ENCODE data around the gene C14orf180. TPM values are rescaled to one million over a fixed set of nuclear protein-coding genes. Genes with fewer than 3 reads are reported as not detected.

C14orf180 gene
- total RNA-seq, 1 donor from 2014 or later = not detected

GRCh38 chr14:104571246-104571645, 8.3 kb upstream of the C14orf180 start:
- no peak overlapping the region for H3K27ac Mint-ChIP-seq (ENCODE audit: unreplicated experiment)
- no peaks in the 10 kb centered on the region for H3K4me1 Mint-ChIP-seq (ENCODE audit: unreplicated experiment)
- no peak overlapping the region for H3K4me3 Mint-ChIP-seq (ENCODE audit: unreplicated experiment)
- H3K36me3 Mint-ChIP-seq (ENCODE audit: low read depth, unreplicated experiment) = no peaks in the 10 kb centered on the region
- no peaks in the 10 kb centered on the region for H3K9me3 Mint-ChIP-seq (ENCODE audit: unreplicated experiment)
- H3K27me3 Mint-ChIP-seq (ENCODE audit: unreplicated experiment) = peaks cover 10% of the 10 kb centered on the region
- DNase-seq (ENCODE audit: low spot score) = no peak
- no peak for TF ChIP-seq CTCF (IDR thresholded peaks at IDR 0.05; ENCODE audit: unreplicated experiment)

- Mint-ChIP-seq H3K9me3 (ENCODE audit: unreplicated experiment) (no peaks in the 10 kb centered on the region), H3K4me1 (ENCODE audit: unreplicated experiment) (no peaks in the 10 kb centered on the region), H3K27me3 (ENCODE audit: unreplicated experiment) (peaks cover 10% of the 10 kb centered on the region), H3K27ac (ENCODE audit: unreplicated experiment) (no peak overlapping the region), H3K36me3 (ENCODE audit: low read depth, unreplicated experiment) (no peaks in the 10 kb centered on the region), H3K4me3 (ENCODE audit: unreplicated experiment) (no peak overlapping the region)
- TF ChIP-seq CTCF (IDR thresholded peaks at IDR 0.05; ENCODE audit: unreplicated experiment) = no peak
- DNase-seq (ENCODE audit: low spot score) = no peak
These were observed 7.4 kb upstream of the C14orf180 start for GRCh38 chr14:104572024-104572626.

- Mint-ChIP-seq H3K27ac (ENCODE audit: unreplicated experiment) (no peak overlapping the region), H3K4me1 (ENCODE audit: unreplicated experiment) (no peaks in the 10 kb centered on the region)
- TF ChIP-seq CTCF (IDR thresholded peaks at IDR 0.05; ENCODE audit: unreplicated experiment) = no peak
These were observed 6.9 kb upstream of the C14orf180 start for GRCh38 chr14:104572668-104573067.

GRCh38 chr14:104573930-104574329, 5.6 kb upstream of the C14orf180 start:
- Mint-ChIP-seq H3K9me3 (ENCODE audit: unreplicated experiment) (no peaks in the 10 kb centered on the region), H3K36me3 (ENCODE audit: low read depth, unreplicated experiment) (no peaks in the 10 kb centered on the region), H3K4me3 (ENCODE audit: unreplicated experiment) (no peak overlapping the region), H3K4me1 (ENCODE audit: unreplicated experiment) (no peaks in the 10 kb centered on the region), H3K27ac (ENCODE audit: unreplicated experiment) (no peak overlapping the region), H3K27me3 (ENCODE audit: unreplicated experiment) (peaks cover 10% of the 10 kb centered on the region)
- no peak for TF ChIP-seq CTCF (IDR thresholded peaks at IDR 0.05; ENCODE audit: unreplicated experiment)
- DNase-seq (ENCODE audit: low spot score) = no peak

More at GRCh38 chr14:104572668-104573067, 6.9 kb upstream of the C14orf180 start:
- Mint-ChIP-seq H3K9me3 (ENCODE audit: unreplicated experiment) (no peaks in the 10 kb centered on the region), H3K27me3 (ENCODE audit: unreplicated experiment) (peaks cover 10% of the 10 kb centered on the region), H3K4me3 (ENCODE audit: unreplicated experiment) (no peak overlapping the region), H3K36me3 (ENCODE audit: low read depth, unreplicated experiment) (no peaks in the 10 kb centered on the region)
- DNase-seq (ENCODE audit: low spot score) = no peak

GRCh38 chr14:104574536-104574935, 5.0 kb upstream of the C14orf180 start:
- TF ChIP-seq CTCF (IDR thresholded peaks at IDR 0.05; ENCODE audit: unreplicated experiment) = no peak
- Mint-ChIP-seq H3K4me3 (ENCODE audit: unreplicated experiment) (no peak overlapping the region), H3K9me3 (ENCODE audit: unreplicated experiment) (no peaks in the 10 kb centered on the region), H3K27me3 (ENCODE audit: unreplicated experiment) (peaks cover 8% of the 10 kb centered on the region), H3K4me1 (ENCODE audit: unreplicated experiment) (no peaks in the 10 kb centered on the region), H3K27ac (ENCODE audit: unreplicated experiment) (no peak overlapping the region), H3K36me3 (ENCODE audit: low read depth, unreplicated experiment) (no peaks in the 10 kb centered on the region)
- no peak for DNase-seq (ENCODE audit: low spot score)

Data from endothelial cell (in vitro differentiated cells).